Heart left ventricle (tissue), 13 donors: ENCODE measurements around the gene LPP.

ENCODE experiments used
- POLR2A ChIP-seq, 2 donors: fragments of 450-650 bp; IDR thresholded peaks; one replicate each; pipeline ENCODE4 v1.6.1; 2017; ENCODE audit warnings: antibody characterized with exemption in 2 of 2, mild to moderate bottlenecking in 2 of 2, moderate library complexity in 2 of 2
- TF ChIP-seq, protein P1 (sequence below), 12 donors: fragments of 200-600 bp; sonication (generic) in 4 of 12; IDR thresholded peaks; one replicate each; pipeline versions ENCODE4 v1.5.0 to v1.8.0; 2018 to 2022; ENCODE audit warnings: antibody characterized with exemption in 12 of 12, mild to moderate bottlenecking in 5 of 12
- donor health status: ischemic (EF 13 %, LVEDD 7.1; RV severe dilation, severe dysfunction).
- donor health status: DM: no; HTN: yes; CAD: no.
- donor health status: DM: no; HTN: no; CAD: no.
- donor health status: ischemic (EF 25% LVEDD 6.9; RV normal size, moderate dysfunction).
- donor health status: ischemic (EF 25% LVEDD 5.7; RV mildly dilated, moderate dysfunction).
- donor health status: ischemic (EF 35%, LVEDD 5.7; RV mildly dilated, moderate dysfunction).
- donor health status: nonischemic (EF 11% LVEDD 7.7; RV severe dilation, severe dysfunction).
- donor health status: DM: yes; HTN: yes; CAD: no.
- donor health status: PGD.
- donor health status: ischemic (EF 29% LVEDD 5.4; RV normal size, mild dysfunction).
- donor health status: nonischemic (EF 23%, LVEDD 6.1; RV moderate dilation, normal function).

DNA sequence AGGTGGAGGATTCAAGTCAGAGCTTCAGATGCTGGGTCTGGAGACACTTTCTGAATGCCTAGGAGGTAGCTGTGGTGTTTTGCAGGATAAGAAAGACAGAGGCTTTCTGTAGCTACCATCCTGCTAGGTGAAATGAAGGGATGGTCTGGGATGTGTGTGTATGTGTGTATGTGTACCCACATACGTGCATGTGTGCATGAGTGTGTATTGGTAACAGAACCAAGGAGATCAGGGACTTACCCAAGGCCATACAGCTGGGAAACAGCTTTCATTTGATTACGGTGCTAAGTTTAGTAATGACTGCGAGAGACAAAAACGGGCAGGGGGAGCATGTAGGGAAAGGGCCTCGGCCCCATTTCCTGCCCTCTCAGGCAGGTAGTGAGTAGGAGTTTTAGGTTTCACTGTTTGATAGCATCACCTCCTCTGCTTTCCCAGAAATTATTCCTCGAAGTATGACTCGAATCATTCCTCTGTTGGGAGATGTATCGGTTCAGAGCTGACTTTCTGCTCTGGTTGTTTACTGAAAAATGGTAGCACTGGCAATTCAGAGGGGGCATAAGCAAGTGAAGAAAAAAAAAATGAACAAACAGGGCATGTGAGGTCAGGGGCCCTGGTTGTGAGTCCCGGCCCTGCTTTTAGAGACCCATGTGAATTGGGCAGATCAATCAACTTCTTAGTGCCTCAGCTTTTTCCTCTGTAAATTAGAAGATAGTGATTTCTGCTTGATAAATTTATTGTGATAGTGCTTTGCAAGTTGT is 130.7 kb downstream of the LPP start:
- TF ChIP-seq, protein P1, sequence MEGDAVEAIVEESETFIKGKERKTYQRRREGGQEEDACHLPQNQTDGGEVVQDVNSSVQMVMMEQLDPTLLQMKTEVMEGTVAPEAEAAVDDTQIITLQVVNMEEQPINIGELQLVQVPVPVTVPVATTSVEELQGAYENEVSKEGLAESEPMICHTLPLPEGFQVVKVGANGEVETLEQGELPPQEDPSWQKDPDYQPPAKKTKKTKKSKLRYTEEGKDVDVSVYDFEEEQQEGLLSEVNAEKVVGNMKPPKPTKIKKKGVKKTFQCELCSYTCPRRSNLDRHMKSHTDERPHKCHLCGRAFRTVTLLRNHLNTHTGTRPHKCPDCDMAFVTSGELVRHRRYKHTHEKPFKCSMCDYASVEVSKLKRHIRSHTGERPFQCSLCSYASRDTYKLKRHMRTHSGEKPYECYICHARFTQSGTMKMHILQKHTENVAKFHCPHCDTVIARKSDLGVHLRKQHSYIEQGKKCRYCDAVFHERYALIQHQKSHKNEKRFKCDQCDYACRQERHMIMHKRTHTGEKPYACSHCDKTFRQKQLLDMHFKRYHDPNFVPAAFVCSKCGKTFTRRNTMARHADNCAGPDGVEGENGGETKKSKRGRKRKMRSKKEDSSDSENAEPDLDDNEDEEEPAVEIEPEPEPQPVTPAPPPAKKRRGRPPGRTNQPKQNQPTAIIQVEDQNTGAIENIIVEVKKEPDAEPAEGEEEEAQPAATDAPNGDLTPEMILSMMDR (IDR thresholded peaks at IDR 0.05) = no peak
- TF ChIP-seq POLR2A (IDR thresholded peaks at IDR 0.05) = no peak
